ENCODE data around the gene ENHO. TPM values are rescaled to one million over a fixed set of nuclear protein-coding genes. Genes with fewer than 3 reads are reported as not detected.

Gene ENHO
- total and polyA plus RNA-seq, 2 donors (not counting 1 experiment from before 2014, with no cell fraction given), result not detected

GRCh38 chr9:34558919-34559623 lies 36.3 kb upstream of the ENHO start:
- H3K27me3 Mint-ChIP-seq, result peaks cover 67% of the 10 kb centered on the region
- Histone ChIP-seq H3K36me3 (replicated peaks in 1 of 2; ENCODE audit: control extremely low read depth in 1 of 2, control insufficient read depth in 1 of 2, extremely low read depth in 1 of 2, insufficient read depth in 2 of 2, low read length in 1 of 2) (no peaks in the 10 kb centered on the region), H3K4me3 (ENCODE audit: control extremely low read depth in 1 of 5, extremely low read depth in 1 of 5, insufficient read depth in 1 of 5, low read depth in 2 of 5, low read length in 4 of 5) (no peak overlapping the region), H3K4me1 (ENCODE audit: control insufficient read depth in 2 of 2, insufficient read depth in 2 of 2, low read length in 2 of 2) (no peaks in the 10 kb centered on the region), H3K4me2 (replicated peaks; ENCODE audit: low read depth, low read length, poor library complexity, severe bottlenecking) (no peak overlapping the region), H4K20me1 (ENCODE audit: control insufficient read depth, insufficient read depth, low read length, poor library complexity, severe bottlenecking) (no peaks in the 10 kb centered on the region), H3K27me3 (replicated peaks in 1 of 4; ENCODE audit: control extremely low read depth in 1 of 4, control insufficient read depth in 3 of 4, insufficient read depth in 4 of 4, low read length in 3 of 4) (peaks cover 0 to 26% (median 6%) of the 10 kb centered on the region in 4 experiments), H3K79me2 (ENCODE audit: control insufficient read depth, insufficient read depth, low read length) (no peaks in the 10 kb centered on the region), H3K9ac (ENCODE audit: low read length) (no peak overlapping the region), H3K27ac (ENCODE audit: low read length in 2 of 2) (no peak overlapping the region), H2AFZ (ENCODE audit: insufficient read depth, low read depth, low read length, poor library complexity, severe bottlenecking) (no peak overlapping the region), H3K9me3 (ENCODE audit: control extremely low read depth in 1 of 3, control insufficient read depth in 2 of 3, insufficient read depth in 1 of 3, low read length in 2 of 3) (peaks cover 0 to 18% (median 7%) of the 10 kb centered on the region in 3 donors)
- intact Hi-C loops (cut with micrococcal nuclease), result no loop called here
- no peak overlapping the region for H3K27ac Mint-ChIP-seq
- ATAC-seq (ENCODE audit: low read depth), result no peak
- no peak overlapping the region for H3K4me3 Mint-ChIP-seq
- CTCF ChIA-PET, result interaction anchor here (1.2 kb wide), 1 partner anchor 12 kb away, joined by 3 read pairs; no protein-coding TSS in a partner anchor
- no peak for TF ChIP-seq CTCF (IDR thresholded peaks at IDR 0.05)
- no peak for TF ChIP-seq EZH2 (IDR thresholded peaks at IDR 0.05; ENCODE audit: borderline replicate concordance, insufficient read depth, low read depth, low read length, poor library complexity, severe bottlenecking)
- 79% methylated on average over 12 of the region's 17 CpGs for WGBS (ENCODE audit: insufficient coverage)
- POLR2A ChIA-PET, result no interaction called here
- H3K9me3 Mint-ChIP-seq (ENCODE audit: insufficient read depth), result peaks cover 6% of the 10 kb centered on the region
- H3K4me1 Mint-ChIP-seq, result no peaks in the 10 kb centered on the region
- no peak for DNase-seq

- intact Hi-C loops (cut with micrococcal nuclease), result no loop called here
- Histone ChIP-seq H3K27me3 (replicated peaks in 1 of 4; ENCODE audit: control extremely low read depth in 1 of 4, control insufficient read depth in 3 of 4, insufficient read depth in 4 of 4, low read length in 3 of 4) (peaks cover 0 to 26% (median 6%) of the 10 kb centered on the region in 4 experiments), H3K36me3 (replicated peaks in 1 of 2; ENCODE audit: control extremely low read depth in 1 of 2, control insufficient read depth in 1 of 2, extremely low read depth in 1 of 2, insufficient read depth in 2 of 2, low read length in 1 of 2) (no peaks in the 10 kb centered on the region), H3K4me1 (ENCODE audit: control insufficient read depth in 2 of 2, insufficient read depth in 2 of 2, low read length in 2 of 2) (no peaks in the 10 kb centered on the region), H2AFZ (ENCODE audit: insufficient read depth, low read depth, low read length, poor library complexity, severe bottlenecking) (no peak overlapping the region), H4K20me1 (ENCODE audit: control insufficient read depth, insufficient read depth, low read length, poor library complexity, severe bottlenecking) (no peaks in the 10 kb centered on the region), H3K79me2 (ENCODE audit: control insufficient read depth, insufficient read depth, low read length) (no peaks in the 10 kb centered on the region), H3K4me3 (ENCODE audit: control extremely low read depth in 1 of 5, extremely low read depth in 1 of 5, insufficient read depth in 1 of 5, low read depth in 2 of 5, low read length in 4 of 5) (no peak overlapping the region), H3K9me3 (ENCODE audit: control extremely low read depth in 1 of 3, control insufficient read depth in 2 of 3, insufficient read depth in 1 of 3, low read length in 2 of 3) (peaks cover 0 to 18% (median 7%) of the 10 kb centered on the region in 3 donors), H3K9ac (ENCODE audit: low read length) (no peak overlapping the region), H3K27ac (ENCODE audit: low read length in 2 of 2) (no peak overlapping the region), H3K4me2 (replicated peaks; ENCODE audit: low read depth, low read length, poor library complexity, severe bottlenecking) (no peak overlapping the region)
- Mint-ChIP-seq H3K4me1 (no peaks in the 10 kb centered on the region), H3K9me3 (ENCODE audit: insufficient read depth) (peaks cover 4% of the 10 kb centered on the region), H3K27ac (no peak overlapping the region), H3K4me3 (no peak overlapping the region), H3K27me3 (peaks cover 60% of the 10 kb centered on the region)
- ChIA-PET POLR2A (no interaction called here), CTCF (interaction anchor here (1.2 kb wide), 1 partner anchor 11 kb away, joined by 3 read pairs; no protein-coding TSS in a partner anchor)
- WGBS (ENCODE audit: insufficient coverage), result 85% methylated on average over 7 of the region's 9 CpGs
- DNase-seq (no peak), ATAC-seq (ENCODE audit: low read depth) (no peak)
- TF ChIP-seq EZH2 (IDR thresholded peaks at IDR 0.05; ENCODE audit: borderline replicate concordance, insufficient read depth, low read depth, low read length, poor library complexity, severe bottlenecking) (no peak), CTCF (IDR thresholded peaks at IDR 0.05) (no peak)
Measured at GRCh38 chr9:34558364-34558763, 35.6 kb upstream of the ENHO start.

Data from B cell (primary cell).